CD4-positive, alpha-beta T cell treated with Interleukin-4 for 1 hour (primary cell): ENCODE measurements around the gene DMAC1.
A peak's percentile ranks its signal among the peaks of the same experiment; 100 is the strongest.

Experiments used
- DNase-seq, 2 donors: peaks; one replicate each; pipeline ENCODE4 v3.0.0-alpha.2; 2020 to 2022

Gene DMAC1, protein sequence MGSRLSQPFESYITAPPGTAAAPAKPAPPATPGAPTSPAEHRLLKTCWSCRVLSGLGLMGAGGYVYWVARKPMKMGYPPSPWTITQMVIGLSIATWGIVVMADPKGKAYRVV

DNA sequence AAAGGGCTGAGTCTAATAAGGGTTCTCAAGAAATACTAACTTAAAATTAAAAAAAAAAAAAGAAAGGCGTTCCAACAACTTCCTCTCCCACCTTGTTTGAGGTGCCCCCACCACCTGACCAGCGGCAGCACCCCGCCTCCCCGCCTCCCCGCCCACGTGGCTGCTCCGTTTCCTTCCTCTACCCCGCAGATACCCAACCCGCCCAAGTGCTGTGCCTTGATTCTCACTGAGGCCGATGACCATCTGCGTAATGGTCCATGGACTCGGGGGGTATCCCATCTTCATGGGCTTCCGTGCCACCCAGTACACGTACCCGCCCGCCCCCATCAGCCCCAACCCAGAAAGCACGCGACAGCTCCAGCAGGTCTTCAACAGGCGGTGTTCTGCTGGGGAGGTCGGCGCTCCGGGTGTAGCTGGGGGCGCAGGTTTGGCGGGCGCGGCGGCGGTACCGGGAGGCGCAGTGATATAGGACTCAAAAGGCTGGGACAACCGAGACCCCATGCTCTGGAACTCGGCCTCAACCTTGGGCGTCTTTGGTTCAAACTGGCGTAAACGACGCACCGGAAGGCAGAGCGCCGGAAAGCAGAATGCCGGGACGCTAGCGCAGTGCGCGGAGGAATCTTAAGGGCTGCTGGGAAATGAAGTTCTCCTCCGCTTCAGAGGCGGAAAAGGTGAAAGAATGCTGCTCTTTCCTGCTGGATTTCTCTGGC, at the start of gene DMAC1:
Gene DMAC1, minus strand, starts transcription at position 545 of the 710 bp plus-strand sequence. Its CDS starts 44 bp downstream, at position 501.
- peak; percentile 76 to 82 for DNase-seq

DNA sequence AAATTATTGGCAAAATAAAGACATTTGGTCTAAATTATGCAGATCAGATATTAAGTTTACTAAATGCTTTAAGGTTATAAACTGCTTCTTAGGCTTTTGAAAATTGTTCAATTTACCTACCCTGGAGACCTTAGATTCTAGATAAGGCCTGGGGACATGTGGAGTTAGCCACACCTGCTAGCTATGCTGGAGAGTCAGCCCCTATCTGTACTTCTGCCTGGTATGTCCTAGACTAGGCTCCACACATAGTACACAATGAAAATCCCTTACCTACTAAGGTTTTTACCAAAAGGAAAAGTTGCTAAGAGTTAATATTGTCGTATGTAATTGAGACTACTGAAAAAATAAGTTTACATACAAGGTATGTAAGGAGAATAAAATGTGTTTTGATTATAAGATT, 49.8 kb upstream of the DMAC1 start:
- DNase-seq, result no peak

DNA sequence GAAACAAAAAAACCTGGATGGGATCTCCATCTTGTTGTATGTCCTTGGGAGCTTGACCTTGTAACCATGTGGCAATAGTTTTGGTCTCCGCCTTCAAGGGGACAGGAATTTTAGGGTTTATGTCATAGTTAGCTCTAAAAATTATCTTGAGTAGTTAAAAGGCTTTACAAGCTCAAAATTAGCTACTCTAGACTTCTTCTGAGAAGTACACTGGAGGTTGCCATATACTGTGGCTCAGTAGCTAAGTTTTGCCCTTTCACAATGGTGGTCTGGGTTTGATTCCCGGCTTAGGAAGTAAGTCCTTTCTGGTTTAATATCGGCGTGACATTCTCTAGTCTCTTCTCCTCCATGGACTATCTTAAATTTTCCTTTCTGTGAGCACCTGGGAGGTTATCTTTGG, 48.9 kb upstream of the DMAC1 start:
- no peak for DNase-seq

DNA sequence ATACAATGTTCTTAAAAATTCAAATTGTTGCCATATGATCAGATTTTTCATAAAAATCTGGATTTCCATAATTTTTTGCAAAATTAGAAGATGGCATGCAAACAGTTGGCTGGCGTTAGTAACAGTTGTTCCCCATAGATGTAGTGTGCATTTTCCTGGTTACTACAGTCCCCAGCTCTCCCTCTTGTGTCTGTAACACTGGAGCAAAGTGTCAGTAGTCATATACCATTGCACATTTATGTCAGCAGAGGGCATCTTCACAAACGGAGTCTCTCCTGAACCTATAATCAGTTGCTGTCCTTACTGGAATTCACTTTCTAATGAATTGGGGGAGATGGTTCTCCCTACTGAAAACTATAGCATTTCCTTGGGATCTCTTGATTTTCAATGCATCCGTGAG, 44.7 kb upstream of the DMAC1 start:
- peak in 1 of 2 donors; percentile 45 for DNase-seq

DNA sequence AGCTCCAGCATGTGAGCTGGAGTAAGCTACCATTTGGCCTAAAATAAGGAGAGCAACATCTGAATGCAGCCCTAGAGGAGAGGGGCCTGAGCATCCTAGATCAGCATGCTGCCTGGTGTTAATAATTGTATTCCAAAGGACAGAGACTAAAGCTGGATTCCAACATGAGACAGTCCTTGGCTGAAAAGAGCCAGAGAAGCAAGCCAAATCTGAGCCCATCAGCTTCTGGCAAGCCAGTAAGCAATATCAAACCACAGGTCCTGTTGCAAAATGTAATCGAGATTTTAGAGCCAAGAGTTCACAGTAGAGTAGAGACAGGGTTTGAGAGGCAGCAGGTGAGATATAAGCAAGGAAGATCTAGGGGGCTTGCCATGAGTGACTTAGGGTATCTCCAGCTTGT, 42.3 kb upstream of the DMAC1 start:
- no peak for DNase-seq

DNA sequence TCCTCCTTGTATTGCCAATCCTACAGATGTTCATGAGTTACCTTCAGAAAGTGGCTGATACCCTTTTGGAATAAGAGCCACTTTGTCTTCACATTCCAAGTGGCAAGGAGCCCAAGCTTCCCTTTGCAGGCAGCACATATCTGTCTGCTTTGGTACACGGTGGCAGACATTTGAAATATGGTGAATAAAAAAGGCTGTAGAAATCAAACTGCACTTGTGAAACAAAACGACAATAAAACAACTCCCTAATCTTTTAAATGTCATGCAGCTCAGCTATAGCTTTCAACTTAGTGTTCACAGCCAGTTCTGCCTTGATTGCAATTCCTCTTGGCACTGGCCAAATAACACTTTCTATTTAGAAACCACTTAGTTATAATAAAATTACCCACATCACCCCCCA, 35.0 kb upstream of the DMAC1 start:
- DNase-seq, result no peak

DNA sequence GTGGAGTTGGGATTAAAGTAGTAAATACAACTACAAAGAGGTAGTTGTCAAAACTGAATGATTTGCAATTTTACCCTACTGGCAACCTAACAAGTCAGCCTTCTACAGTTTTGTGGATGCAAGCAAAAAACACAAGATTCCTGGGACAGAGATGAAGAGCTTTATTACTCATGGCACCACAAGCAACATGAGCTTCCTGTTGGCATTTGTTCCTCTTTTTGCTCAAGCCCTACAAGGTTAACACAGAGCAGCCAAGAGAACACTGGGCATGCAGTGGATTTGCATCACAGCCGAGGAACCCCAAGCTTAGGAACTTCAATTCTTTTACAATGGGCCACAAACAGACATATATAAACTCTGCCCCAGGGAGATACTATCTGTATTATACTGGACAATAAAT, 28.8 kb upstream of the DMAC1 start:
- no peak for DNase-seq

DNA sequence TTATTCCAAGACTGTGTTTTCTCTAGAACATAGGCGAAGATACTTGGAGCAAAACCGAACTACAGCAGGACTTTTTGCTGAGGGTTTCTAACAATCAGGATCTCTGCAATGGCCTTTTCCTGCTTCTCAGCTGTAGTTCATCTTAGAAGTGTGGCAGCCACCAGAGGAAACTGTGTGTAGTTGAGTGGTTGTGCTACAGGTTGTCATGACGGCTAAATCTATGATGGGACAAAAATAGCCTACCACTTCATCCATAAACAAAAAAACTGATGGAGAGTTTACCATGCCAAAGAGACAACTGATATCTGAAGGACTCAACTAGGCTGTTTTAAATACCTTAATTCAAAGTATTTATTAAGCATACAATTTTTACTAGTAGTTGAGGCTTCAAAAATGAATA, 28.2 kb upstream of the DMAC1 start:
- no peak for DNase-seq

DNA sequence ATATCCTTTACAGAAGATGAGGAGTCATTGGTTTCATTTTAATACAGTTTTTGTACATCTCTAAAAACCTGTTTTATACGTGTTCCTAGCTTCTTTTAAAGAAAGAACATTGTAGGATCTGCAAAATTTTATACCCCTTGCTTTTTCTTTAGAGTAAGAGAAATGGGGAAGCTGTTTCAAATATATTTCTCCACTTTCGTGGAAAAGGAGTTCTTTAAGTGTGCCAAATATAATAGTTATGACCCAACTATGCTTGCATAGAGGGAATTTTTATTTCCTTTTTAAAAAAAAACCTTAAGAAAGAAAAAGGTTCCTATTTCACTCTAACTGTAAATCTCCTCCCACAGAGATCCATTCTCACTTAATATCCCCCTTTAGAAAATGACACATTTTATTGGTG, 27.5 kb upstream of the DMAC1 start:
- no peak for DNase-seq

DNA sequence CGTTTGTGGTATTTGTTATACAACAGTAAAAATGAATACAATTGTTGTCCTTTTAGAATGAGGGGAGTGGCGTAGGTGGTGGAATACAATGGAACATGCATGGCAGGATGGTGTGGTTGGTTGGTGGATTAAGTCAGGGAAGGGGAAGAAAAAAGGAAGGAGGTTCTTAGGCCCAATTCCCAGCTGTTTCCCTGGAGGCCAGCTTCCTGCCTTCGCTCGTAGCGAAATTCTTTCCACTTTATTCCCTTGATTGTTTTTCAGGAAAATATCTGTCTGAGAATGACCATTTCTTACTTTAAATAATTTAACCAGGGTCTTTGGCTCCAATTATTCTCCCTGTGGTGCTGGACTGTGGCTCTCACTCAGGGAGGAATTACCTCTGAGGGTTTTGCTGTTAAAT, 24.1 kb upstream of the DMAC1 start:
- DNase-seq, result no peak

DNA sequence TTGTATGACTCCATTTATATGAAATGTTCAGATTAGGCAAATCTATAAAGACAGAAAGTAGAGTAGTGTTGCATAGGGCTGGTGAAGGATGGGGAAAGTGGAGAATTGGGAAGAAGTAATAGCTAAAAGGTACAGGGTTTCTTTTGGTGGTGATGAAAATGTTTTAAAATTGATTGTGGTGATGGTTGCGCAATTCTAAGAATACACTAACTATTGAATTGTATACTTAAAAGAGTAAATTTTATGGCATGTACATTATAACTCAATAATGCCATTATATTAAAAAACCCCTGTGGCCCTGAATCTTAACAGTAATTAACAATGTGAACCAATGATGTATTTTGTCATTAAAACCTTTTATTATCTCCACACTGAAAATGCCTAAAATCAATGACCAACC, 20.4 kb upstream of the DMAC1 start:
- no peak for DNase-seq

DNA sequence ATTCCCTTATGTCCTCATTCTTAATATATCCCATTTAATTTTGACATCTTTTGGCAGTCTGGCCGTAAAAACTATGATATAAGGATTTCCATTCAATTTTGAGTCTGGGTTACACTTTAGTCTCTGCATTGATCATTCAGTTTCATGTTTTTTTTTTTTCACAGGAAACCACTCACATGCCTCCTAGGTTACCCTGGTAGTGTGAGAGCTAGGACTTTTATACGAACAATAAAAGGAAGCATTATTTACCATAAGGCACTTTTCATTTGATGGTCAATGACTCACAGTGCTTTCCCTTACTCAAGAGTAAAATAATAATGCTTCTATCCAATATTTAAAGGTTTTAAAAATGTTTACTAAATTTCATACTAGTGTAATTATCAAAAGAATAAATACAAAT, 16.4 kb upstream of the DMAC1 start:
- DNase-seq, result no peak

DNA sequence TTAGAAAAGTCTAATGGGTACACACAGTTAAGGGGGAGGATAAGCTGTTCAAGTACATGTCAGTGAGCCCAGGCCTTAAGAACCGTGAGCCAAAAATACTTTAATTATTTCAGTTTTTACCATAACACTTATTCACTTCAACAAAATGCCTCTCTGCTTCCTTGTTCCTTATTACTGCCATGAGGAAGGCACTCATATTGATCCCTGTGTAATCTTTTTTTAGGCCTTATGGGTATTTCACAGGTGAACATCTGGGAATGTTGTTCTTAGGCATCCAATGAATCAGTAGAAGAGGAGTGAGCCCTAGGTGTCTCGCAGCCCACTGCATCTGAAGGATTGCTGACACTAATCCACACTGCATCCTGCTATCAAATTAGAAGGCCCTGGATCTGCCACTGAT, 13.5 kb upstream of the DMAC1 start:
- no peak for DNase-seq

DNA sequence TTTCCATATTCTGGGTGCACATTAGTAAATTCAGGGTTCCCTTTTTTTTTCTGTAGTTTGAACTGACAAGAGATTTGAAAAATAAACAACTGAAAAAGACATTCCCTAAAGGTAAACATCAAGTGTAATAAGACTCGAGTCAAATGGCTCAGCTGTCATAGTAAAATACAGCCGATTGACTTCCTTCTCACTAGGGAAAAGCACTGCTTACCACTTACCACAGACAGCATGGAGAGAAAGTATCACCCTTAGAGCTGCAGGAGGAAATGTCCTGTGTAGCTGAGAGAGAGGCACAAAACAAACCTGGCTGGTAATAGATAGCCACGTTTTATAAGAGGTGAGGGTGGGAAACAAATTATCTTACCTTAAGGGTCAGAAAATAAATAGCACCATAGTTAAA, 12.1 kb upstream of the DMAC1 start:
- DNase-seq, result no peak

DNA sequence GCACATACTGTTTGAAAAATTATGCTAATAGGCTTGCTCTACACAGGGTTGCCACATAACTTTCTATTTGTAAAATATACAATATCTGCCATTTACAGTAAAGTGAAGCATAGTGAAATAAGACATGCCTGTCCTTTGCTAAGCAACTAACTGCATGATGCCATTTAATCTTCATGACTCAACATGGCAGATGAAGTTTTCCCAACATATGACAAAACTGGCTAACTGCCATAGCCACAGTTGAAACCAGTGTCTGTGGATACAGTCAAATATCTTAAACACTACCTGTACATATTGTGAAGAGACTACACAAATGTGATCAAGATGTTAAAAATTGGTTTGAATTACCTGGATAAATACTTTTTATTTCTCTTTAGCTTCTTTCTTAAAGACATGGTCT, 3.1 kb upstream of the DMAC1 start:
- DNase-seq, result no peak

DNA sequence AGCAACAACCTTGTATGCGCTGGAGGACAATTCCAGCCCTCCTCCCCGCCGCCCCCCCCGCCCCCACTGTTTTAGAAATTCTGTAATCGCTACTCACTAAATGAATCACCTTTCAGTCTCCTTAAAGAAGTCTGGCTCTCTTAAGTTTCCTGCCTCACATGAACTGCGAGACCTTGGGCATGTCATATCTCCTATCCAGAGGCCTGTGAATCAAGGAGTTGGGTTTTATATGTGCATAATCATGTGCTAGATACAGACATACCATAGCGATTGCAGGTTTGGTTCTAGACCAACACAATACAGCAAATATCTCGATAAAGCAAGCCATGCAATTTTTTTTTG, 337 bp upstream of the DMAC1 start:
- DNase-seq, result no peak

DNA sequence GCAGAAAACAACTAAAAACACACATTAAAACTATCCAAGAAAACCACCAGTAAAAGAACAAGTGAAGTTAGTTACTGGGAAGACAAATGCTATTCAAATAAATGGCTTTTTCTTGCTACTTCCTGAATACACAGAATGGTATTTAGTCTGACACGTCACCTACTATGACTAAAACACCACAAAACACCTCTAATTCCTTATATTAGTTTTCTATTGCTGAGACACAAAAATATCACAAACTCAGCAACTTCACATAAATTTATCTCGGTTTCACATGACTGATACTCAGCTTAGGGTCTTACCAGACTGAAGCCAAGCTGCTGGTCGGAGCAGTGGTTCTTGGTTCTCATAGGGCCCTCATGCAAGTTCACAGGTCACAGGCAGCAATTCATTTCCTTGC, 5.4 kb downstream of the DMAC1 start:
- DNase-seq, result no peak

DNA sequence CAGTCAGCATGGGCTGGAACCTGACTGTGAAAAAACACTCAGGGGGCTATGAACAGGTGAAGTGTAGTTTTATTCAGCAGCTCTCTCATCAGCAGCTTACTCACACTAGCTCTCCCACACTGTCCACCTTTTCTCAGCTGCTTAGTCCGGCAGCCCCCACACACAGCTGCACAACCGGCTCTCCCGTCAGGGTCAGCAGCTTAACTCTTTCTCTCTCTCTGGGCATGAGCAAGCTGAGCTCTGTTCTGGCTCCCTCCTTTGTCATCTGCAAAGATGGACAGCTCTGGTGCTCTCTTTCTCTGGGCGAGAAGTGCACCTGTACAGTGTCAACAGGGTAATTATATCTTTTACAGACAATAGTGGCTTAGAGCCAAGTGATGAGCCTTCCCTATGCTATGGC, 8.2 kb downstream of the DMAC1 start:
- no peak for DNase-seq

DNA sequence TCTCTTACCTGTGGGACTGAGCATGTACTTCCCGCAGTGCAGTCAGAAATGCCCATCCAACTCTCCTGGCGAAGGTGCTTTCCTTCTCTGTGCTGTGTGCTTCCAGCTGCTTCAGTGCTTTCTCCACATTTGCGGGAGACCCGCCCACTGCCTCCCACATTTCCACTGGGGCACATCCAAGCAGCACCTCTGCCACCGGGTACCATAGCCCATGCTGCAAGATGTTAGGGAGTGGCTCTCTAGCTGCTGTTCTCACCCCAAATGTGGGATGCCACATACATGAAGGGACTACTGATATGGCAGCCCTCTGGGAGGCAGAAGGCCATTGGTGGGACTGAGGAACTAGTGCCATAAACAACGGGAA, 8.8 kb downstream of the DMAC1 start:
- DNase-seq, result no peak

DNA sequence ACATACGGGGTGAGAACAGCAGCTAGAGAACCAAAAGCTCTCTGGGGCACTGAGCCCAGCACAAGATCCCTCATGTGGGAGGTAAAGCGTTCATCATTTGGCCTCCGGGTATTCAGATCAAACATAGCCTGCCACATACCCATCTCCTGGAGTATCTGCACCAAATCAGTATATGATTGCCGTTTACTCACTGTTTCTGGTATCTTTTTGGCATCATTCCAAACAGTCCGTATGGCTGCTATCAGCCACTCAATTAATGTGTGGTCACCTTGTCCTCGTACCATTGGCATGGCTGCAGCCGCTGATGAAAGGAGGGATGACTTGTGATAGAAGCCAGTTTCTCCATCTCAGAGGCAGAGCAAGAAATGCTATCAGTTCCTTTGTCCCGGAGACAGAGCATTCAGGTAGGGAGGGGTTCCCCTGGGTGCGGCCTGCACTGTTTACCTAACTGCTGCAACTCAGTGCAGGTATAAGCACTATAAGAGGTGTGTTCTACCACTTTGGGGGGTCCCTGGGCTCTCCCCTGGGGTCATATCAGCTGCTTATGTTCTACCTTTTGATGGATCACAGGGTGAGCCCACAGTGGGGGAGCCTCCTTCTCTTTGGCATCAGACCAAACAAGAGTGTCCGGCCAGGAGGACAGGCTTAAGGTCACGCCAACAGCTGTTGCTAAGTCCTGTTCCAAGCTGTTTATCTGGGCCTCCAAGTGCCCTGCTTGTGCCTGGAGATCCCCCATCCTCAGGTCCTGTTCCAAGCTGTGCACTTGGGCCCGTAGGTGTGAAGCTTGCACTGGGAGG, 9.4 kb downstream of the DMAC1 start:
- no peak for DNase-seq

DNA sequence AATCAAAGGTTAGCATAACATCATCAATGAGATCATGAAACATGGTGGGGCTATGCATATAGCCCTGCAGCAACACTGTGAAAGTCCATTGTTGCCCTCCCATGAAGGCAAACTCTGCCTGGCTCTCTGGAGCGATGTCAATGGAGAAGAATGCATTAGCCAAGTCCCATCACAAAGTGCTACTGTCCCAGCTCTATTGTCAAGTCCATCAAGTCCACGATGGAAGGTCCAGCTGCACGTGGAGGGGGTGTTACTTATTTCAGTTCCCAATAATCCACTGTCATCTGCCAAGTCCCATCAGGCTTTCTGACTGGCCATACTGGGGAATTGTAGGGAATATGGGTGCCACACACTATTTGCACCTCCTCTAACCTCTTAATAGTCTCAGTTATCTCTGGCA, 10.8 kb downstream of the DMAC1 start:
- DNase-seq, result no peak

DNA sequence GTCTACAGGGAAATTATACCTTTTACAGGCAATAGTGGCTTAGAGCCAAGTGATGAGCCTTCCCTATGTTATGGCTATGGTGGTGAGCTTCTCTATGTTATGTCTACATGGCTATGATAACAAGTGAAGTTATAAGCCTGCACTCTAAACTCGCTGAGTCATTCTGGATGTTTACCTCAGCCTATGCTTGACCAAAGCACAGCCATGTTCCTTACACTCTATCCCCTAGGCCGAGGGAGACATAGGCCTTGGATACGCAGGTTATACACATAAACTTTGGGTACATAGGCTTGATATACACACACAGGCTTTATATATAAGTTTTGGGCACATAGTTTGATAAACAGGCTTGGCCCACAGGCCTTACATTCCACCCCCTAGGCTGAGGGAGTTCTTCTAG, 13.8 kb downstream of the DMAC1 start:
- no peak for DNase-seq

DNA sequence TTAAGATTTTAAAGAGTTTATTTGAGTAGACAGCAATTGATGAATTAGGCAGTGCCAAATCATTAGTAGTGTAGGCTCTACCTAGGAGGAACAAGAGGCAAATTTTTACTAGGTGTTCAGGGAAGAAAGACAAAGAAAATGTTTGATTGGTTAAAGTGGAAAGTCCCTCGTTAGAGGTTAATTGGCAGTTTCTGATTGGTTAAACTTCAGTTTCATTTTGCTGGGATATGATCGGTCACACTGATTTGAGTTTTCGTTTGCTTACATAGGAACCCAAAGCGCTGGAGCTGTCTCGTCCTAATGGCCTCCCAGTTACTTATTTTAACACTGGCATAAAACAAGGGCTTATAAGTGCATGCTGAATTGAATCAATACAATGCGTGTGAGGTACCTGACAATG, 15.1 kb downstream of the DMAC1 start:
- DNase-seq, result peak in 1 of 2 donors; percentile 29

DNA sequence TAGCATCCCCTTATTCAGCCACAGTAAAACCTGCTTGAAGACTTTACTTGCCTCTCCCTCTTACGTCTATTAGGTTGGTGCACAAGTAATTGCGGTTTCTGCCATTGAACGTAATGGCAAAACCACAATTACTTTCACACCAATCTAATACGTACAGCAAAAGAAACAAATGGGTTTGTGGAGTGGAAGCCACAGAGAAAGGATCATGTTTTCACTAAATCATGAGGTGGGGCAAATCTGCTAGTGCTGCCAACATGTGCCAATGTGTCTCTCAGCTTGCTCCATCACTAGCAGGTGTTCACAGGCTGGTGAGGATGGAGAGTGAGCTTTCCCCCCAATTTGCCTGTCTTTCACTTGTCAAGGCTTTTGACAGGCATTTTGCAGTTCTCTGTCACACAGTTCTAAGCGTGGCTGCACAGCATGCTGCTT, 15.9 kb downstream of the DMAC1 start:
- no peak for DNase-seq
